Mesendoderm (in vitro differentiated cells): ENCODE data around the gene CDH10.
A peak's percentile ranks its signal among the peaks of the same experiment; 100 is the strongest.

Experiments used
- DNase-seq: peaks from one replicate; pipeline ENCODE4 v3.0.0; 2013
- H2AK5ac ChIP-seq: 2 replicates; pipeline ENCODE4 v1.6.1; 2013; ENCODE audit warnings: low read length, inconsistent platforms
- H2BK120ac ChIP-seq: 2 replicates; pipeline ENCODE4 v1.6.1; 2013; ENCODE audit warnings: low read depth, mild to moderate bottlenecking, low read length, moderate library complexity, mixed read lengths
- H2BK15ac ChIP-seq: replicated peaks from 2 replicates; pipeline ENCODE4 v1.6.1; 2013; ENCODE audit warnings: low read depth, mild to moderate bottlenecking, moderate library complexity
- H2BK5ac ChIP-seq: 2 replicates; pipeline ENCODE4 v1.6.1; 2013; ENCODE audit warnings: low read length, inconsistent platforms
- H3K18ac ChIP-seq: 2 replicates; pipeline ENCODE4 v1.6.1; 2013; ENCODE audit warnings: mild to moderate bottlenecking, low read length, mixed read lengths
- H3K23ac ChIP-seq: one replicate; pipeline ENCODE4 v1.6.1; 2013; ENCODE audit warnings: low read length
- H3K27ac ChIP-seq: 2 replicates; pipeline ENCODE4 v1.5.1; 2013; ENCODE audit warnings: low read depth, mild to moderate bottlenecking, inconsistent platforms, low read length, moderate library complexity
- H3K27me3 ChIP-seq: 2 replicates; pipeline ENCODE4 v1.6.1; 2013; ENCODE audit warnings: low read length, control low read depth, mild to moderate bottlenecking, inconsistent platforms; ENCODE audit not compliant: insufficient read depth, poor library complexity
- H3K36me3 ChIP-seq: 2 replicates; pipeline ENCODE4 v1.6.1; 2013; ENCODE audit warnings: low read length, inconsistent platforms; ENCODE audit not compliant: control insufficient read depth, insufficient read depth
- H3K4ac ChIP-seq: one replicate; pipeline ENCODE4 v1.6.1; 2013; ENCODE audit warnings: low read depth, mild to moderate bottlenecking, low read length, moderate library complexity
- H3K4me1 ChIP-seq: 2 replicates; pipeline ENCODE4 v1.6.1; 2013; ENCODE audit warnings: low read depth, low read length, inconsistent platforms; ENCODE audit not compliant: control insufficient read depth
- H3K4me2 ChIP-seq: 2 replicates; pipeline ENCODE4 v1.6.1; 2013; ENCODE audit warnings: low read length
- H3K4me3 ChIP-seq: 2 replicates; pipeline ENCODE4 v1.5.1; 2013; ENCODE audit warnings: mild to moderate bottlenecking, low read length
- H3K56ac ChIP-seq: one replicate; pipeline ENCODE4 v1.6.1; 2013; ENCODE audit warnings: low read length
- H3K79me1 ChIP-seq: 2 replicates; pipeline ENCODE4 v1.6.1; 2013; ENCODE audit warnings: low read length, inconsistent platforms
- H3K79me2 ChIP-seq: 2 replicates; pipeline ENCODE4 v1.6.1; 2013; ENCODE audit warnings: mild to moderate bottlenecking, low read length; ENCODE audit not compliant: control insufficient read depth, insufficient read depth
- H3K9ac ChIP-seq: 2 replicates; pipeline ENCODE4 v1.6.1; 2013; ENCODE audit warnings: low read length, inconsistent platforms
- H4K5ac ChIP-seq: one replicate; pipeline ENCODE4 v1.6.1; 2013; ENCODE audit warnings: low read length
- H4K8ac ChIP-seq: one replicate; pipeline ENCODE4 v1.6.1; 2013; ENCODE audit warnings: low read depth, mild to moderate bottlenecking, control low read depth, low read length, moderate library complexity
- WGBS: extraction: QIAGEN DNeasy Blood & Tissue Kit; methylation state at CpG from one replicate; pipeline ENCODE4 v1.1.7; 2013; ENCODE audit warnings: low lambda C conversion rate, missing lambda C conversion rate; ENCODE audit not compliant: insufficient coverage; ENCODE audit errors: extremely low coverage; 5-methylcytosine and 5-hydroxymethylcytosine counted together

CDH10 gene

DNA sequence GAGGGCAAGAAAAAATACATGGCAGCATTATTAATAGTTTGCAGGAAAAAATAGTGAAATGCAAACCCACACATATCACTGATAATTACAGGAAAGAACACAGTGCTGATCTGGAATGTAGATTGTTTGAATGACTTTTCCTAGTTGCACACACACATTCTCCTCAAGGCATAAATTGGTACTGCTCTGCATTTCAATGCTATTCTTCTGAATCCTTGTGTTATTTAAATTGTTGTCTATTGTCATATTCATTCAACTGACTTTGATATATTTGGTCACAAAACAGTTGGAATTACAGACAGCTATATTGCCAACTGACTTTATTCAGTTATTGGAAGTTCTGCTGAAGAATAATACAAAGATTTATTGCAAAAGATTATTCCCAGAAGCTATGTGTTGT lies 139.5 kb downstream of the CDH10 start:
- H2AK5ac ChIP-seq: no peak overlapping the region
- H2BK15ac ChIP-seq: no peak overlapping the region
- no peak overlapping the region for H3K4me2 ChIP-seq
- no peak for DNase-seq
- H3K56ac ChIP-seq: no peak overlapping the region
- no peaks in the 10 kb centered on the region for H3K4me1 ChIP-seq
- H3K18ac ChIP-seq: no peak overlapping the region
- H3K27ac ChIP-seq: no peak overlapping the region
- H2BK5ac ChIP-seq: no peak overlapping the region
- H3K79me1 ChIP-seq: no peaks in the 10 kb centered on the region
- H3K79me2 ChIP-seq: no peaks in the 10 kb centered on the region
- no peak overlapping the region for H4K8ac ChIP-seq
- no peak overlapping the region for H3K4ac ChIP-seq
- H2BK120ac ChIP-seq: no peak overlapping the region
- no peak overlapping the region for H3K23ac ChIP-seq
- H3K4me3 ChIP-seq: no peak overlapping the region
- H3K9ac ChIP-seq: no peak overlapping the region
- H3K36me3 ChIP-seq: no peaks in the 10 kb centered on the region
- H3K27me3 ChIP-seq: no peaks in the 10 kb centered on the region
- H4K5ac ChIP-seq: no peak overlapping the region

DNA sequence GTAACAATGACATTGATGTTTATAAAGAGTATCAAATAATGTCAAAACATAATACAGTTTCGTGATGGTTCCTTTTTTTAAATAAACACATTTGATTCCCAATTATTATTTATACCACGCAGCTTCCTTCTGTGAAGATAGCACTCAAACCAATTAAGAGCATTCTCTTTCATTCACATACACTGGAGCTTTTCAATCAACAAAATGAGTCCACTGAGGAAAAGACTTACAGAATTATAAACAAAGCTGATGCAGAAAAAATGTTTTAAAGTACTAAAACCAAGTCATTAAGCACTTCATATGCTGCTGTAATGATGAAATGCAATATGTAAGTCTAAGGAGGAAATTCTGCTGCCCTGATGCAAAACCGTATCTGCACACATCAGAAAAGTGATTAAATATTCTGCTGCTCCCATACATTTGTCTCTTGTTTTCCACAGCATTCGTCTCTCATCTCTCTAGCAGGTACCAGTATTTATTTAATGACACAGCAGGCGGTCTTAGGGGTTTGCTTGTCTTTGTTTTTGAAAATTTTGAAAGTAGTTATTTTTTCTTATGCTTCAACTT lies 147.1 kb downstream of the CDH10 start:
- Histone ChIP-seq H3K36me3 (no peaks in the 10 kb centered on the region), H2BK120ac (no peak overlapping the region), H2BK15ac (no peak overlapping the region), H4K5ac (no peak overlapping the region), H4K8ac (no peak overlapping the region), H3K4me2 (no peak overlapping the region), H3K4me3 (no peak overlapping the region), H3K79me1 (no peaks in the 10 kb centered on the region), H3K79me2 (no peaks in the 10 kb centered on the region), H3K18ac (no peak overlapping the region), H3K27me3 (no peaks in the 10 kb centered on the region), H2BK5ac (no peak overlapping the region), H3K56ac (no peak overlapping the region), H3K4me1 (no peaks in the 10 kb centered on the region), H3K27ac (no peak overlapping the region), H3K4ac (no peak overlapping the region), H3K23ac (no peak overlapping the region), H3K9ac (no peak overlapping the region), H2AK5ac (no peak overlapping the region)
- no CpG with 5 or more reads among the region's 5 CpGs for WGBS
- no peak for DNase-seq

DNA sequence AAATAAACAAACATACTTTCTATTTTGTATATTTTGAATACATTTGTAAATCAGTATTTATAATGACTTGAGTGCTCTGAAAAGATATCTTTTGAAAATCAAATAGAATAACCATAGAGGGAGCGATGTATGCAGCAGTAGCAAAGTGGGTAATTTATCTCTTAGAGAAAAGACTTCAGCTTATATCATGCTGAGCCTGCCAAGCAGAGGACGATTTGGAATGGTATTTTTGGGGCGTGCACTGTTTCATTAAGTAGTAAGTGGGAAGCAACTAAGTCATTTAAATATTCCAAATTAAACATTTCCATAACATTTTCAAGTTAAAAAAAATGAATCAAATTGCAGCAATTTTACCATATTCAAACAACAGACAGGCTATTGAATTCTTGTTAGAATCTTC lies 147.6 kb downstream of the CDH10 start:
- no peak overlapping the region for H3K18ac ChIP-seq
- H4K5ac ChIP-seq: no peak overlapping the region
- H3K79me1 ChIP-seq: no peaks in the 10 kb centered on the region
- H3K23ac ChIP-seq: no peak overlapping the region
- H2AK5ac ChIP-seq: no peak overlapping the region
- H3K9ac ChIP-seq: no peak overlapping the region
- no peak overlapping the region for H3K4me2 ChIP-seq
- no peaks in the 10 kb centered on the region for H3K36me3 ChIP-seq
- H3K56ac ChIP-seq: no peak overlapping the region
- H4K8ac ChIP-seq: no peak overlapping the region
- H2BK15ac ChIP-seq: no peak overlapping the region
- no peaks in the 10 kb centered on the region for H3K4me1 ChIP-seq
- H2BK5ac ChIP-seq: no peak overlapping the region
- H3K79me2 ChIP-seq: no peaks in the 10 kb centered on the region
- H3K4me3 ChIP-seq: no peak overlapping the region
- no peak overlapping the region for H2BK120ac ChIP-seq
- no peaks in the 10 kb centered on the region for H3K27me3 ChIP-seq
- no CpG with 5 or more reads among the region's 3 CpGs for WGBS
- H3K27ac ChIP-seq: no peak overlapping the region
- DNase-seq: no peak
- no peak overlapping the region for H3K4ac ChIP-seq

DNA sequence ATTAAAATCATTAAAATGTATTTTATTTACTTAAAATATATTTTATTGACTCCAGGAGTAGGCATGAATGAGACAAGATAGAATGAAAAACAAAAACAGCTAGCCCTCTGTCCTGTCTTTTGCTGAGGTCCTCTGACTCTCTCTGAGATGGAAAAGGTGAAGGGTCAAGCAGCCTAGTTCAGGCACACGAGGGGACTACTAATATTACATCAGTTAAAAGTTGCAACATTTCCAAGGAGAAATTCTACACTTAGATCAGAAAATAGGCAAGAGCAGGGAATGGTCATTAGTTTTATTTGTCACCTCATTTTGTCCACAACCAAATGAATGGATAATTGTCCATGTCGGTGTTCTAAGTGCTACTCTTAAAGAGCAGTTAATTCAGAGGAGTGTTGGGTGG lies 148.5 kb downstream of the CDH10 start:
- Histone ChIP-seq H2BK15ac (no peak overlapping the region), H3K4me2 (no peak overlapping the region), H3K79me2 (no peaks in the 10 kb centered on the region), H3K56ac (no peak overlapping the region), H2BK120ac (no peak overlapping the region), H2AK5ac (no peak overlapping the region), H2BK5ac (no peak overlapping the region), H3K4me3 (no peak overlapping the region), H3K36me3 (no peaks in the 10 kb centered on the region), H3K27ac (no peak overlapping the region), H3K18ac (no peak overlapping the region), H3K23ac (no peak overlapping the region), H4K8ac (no peak overlapping the region), H3K4ac (no peak overlapping the region), H4K5ac (no peak overlapping the region), H3K4me1 (no peaks in the 10 kb centered on the region), H3K27me3 (no peaks in the 10 kb centered on the region), H3K9ac (no peak overlapping the region), H3K79me1 (no peaks in the 10 kb centered on the region)
- no peak for DNase-seq
- no CpG with 5 or more reads among the region's 2 CpGs for WGBS

DNA sequence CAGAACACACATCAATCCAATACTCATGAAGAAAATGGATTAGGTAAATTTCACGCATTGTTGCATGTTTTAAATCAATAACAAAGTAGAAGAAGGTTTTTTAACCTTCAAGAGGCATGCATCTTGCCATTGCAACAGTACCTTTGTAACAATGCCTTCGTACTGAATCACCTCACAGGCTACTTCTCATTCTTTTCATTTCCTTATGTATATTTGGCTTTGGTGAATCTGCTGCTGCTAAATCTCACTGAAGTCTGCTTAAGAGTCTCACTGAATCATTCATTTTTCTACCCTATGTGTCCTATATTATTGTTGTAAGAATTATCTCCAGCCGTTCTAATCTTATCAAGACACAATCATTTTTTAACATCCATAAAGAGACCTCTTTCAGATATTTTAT lies 152.5 kb downstream of the CDH10 start:
- WGBS: no CpG with 5 or more reads among the region's 3 CpGs
- Histone ChIP-seq H2BK15ac (no peak overlapping the region), H3K27ac (no peak overlapping the region), H3K79me1 (no peaks in the 10 kb centered on the region), H4K5ac (no peak overlapping the region), H3K56ac (no peak overlapping the region), H3K79me2 (no peaks in the 10 kb centered on the region), H2BK120ac (no peak overlapping the region), H2BK5ac (no peak overlapping the region), H3K4me1 (no peaks in the 10 kb centered on the region), H4K8ac (no peak overlapping the region), H3K36me3 (no peaks in the 10 kb centered on the region), H3K23ac (no peak overlapping the region), H3K4me3 (no peak overlapping the region), H3K4ac (no peak overlapping the region), H2AK5ac (no peak overlapping the region), H3K27me3 (no peaks in the 10 kb centered on the region), H3K18ac (no peak overlapping the region), H3K4me2 (no peak overlapping the region), H3K9ac (no peak overlapping the region)
- peak; percentile 13 for DNase-seq

DNA sequence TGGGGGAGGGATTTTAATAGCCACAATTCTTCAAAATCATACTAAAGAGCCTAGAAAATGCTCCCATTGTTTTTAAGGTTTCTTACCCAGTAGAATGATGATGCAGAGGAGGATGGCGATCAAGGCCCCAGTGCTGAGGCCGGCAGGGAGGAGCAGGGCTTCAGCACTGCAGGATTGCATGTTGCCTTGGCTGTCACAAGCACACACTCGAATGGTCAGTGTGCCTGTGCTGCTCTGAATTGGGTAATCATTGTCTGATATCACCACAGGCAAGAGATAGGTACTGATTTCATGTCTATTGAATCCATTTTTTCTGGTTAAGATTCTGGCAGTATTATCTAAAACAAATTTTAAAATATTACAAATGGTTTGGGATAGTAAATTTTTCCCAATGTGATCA lies 153.3 kb downstream of the CDH10 start:
- Histone ChIP-seq H3K4ac (no peak overlapping the region), H3K4me3 (no peak overlapping the region), H3K79me2 (no peaks in the 10 kb centered on the region), H4K8ac (no peak overlapping the region), H3K9ac (no peak overlapping the region), H2BK120ac (no peak overlapping the region), H3K27ac (no peak overlapping the region), H2BK5ac (no peak overlapping the region), H3K18ac (no peak overlapping the region), H3K4me2 (no peak overlapping the region), H3K23ac (no peak overlapping the region), H2BK15ac (no peak overlapping the region), H4K5ac (no peak overlapping the region), H2AK5ac (no peak overlapping the region), H3K36me3 (no peaks in the 10 kb centered on the region), H3K4me1 (no peaks in the 10 kb centered on the region), H3K27me3 (no peaks in the 10 kb centered on the region), H3K79me1 (no peaks in the 10 kb centered on the region), H3K56ac (no peak overlapping the region)
- peak; percentile 27 for DNase-seq
- no CpG with 5 or more reads among the region's 3 CpGs for WGBS
